H1 (cell line): ENCODE data around the gene PASD1. TPM values are rescaled to one million over a fixed set of nuclear protein-coding genes. Genes with fewer than 3 reads are reported as not detected.

Experiments
- CTCF ChIA-PET: fragments of 300-600 bp; sonication (Branson Sonifier 250); formaldehyde crosslinking; loops from one replicate; lab custom pipeline; 2021; ENCODE audit not compliant: partially characterized antibody; lab: Charles Lee
- POLR2A ChIA-PET: fragments of 300-600 bp; sonication (Branson Sonifier 250); formaldehyde crosslinking; loops from one replicate; lab custom pipeline; 2021; ENCODE audit warnings: inconsistent platforms; ENCODE audit not compliant: partially characterized antibody; lab: Charles Lee
- DNase-seq, 2 experiments: peaks; one replicate each; pipeline versions ENCODE4 v3.0.0 to v3.0.0-alpha.2; 2010 to 2022; ENCODE audit warnings: low spot score in 2 of 2, low read depth in 1 of 2, mixed read lengths in 1 of 2
- FAIRE-seq: peaks from 2 replicates; lab custom pipeline; 2011; peaks lifted over from hg19 to GRCh38; lab: Jason Lieb, UNC
- H2AFZ ChIP-seq: 2 replicates; pipeline ENCODE4 v1.8.1; 2012; ENCODE audit warnings: low read length, inconsistent platforms
- H2AK5ac ChIP-seq: 2 replicates; pipeline ENCODE4 v1.6.1; 2013; ENCODE audit warnings: low read depth, low read length
- H2BK120ac ChIP-seq: replicated peaks from 2 replicates; pipeline ENCODE3; 2013; ENCODE audit warnings: low read depth, low read length, inconsistent platforms
- H2BK12ac ChIP-seq: 2 replicates; pipeline ENCODE4 v1.6.1; 2013; ENCODE audit warnings: low read depth, low read length
- H2BK15ac ChIP-seq: 2 replicates; pipeline ENCODE4 v1.6.1; 2013; ENCODE audit warnings: low read length
- H2BK20ac ChIP-seq: 2 replicates; pipeline ENCODE4 v1.6.1; 2013; ENCODE audit warnings: low read length
- H2BK5ac ChIP-seq: 2 replicates; pipeline ENCODE4 v1.6.1; 2013; ENCODE audit warnings: low read depth, low read length
- H3K14ac ChIP-seq: 2 replicates; pipeline ENCODE4 v1.6.1; 2013; ENCODE audit warnings: inconsistent platforms; ENCODE audit not compliant: insufficient read length
- H3K18ac ChIP-seq: 2 replicates; pipeline ENCODE4 v1.6.1; 2013; ENCODE audit warnings: low read length; ENCODE audit errors: extremely low read depth
- H3K23ac ChIP-seq: 2 replicates; pipeline ENCODE4 v1.6.1; 2013; ENCODE audit warnings: inconsistent platforms; ENCODE audit not compliant: insufficient read length
- H3K23me2 ChIP-seq: 2 replicates; pipeline ENCODE4 v1.6.1; 2013; ENCODE audit warnings: low read depth, low read length
- H3K27ac ChIP-seq: 2 replicates; pipeline ENCODE4 v1.6.1; 2011; ENCODE audit warnings: low read depth, low read length, inconsistent platforms
- H3K27me3 ChIP-seq, 4 experiments: replicated peaks in 1 of 4; 1 replicate in 1 of 4; 2 replicates in 3 of 4; pipeline versions ENCODE4 v1.6.1 to v1.8.1; 2011 to 2013; ENCODE audit warnings: low read length in 3 of 4, mild to moderate bottlenecking in 3 of 4, inconsistent platforms in 2 of 4, mixed read lengths in 2 of 4, moderate library complexity in 1 of 4; ENCODE audit not compliant: control insufficient read depth in 3 of 4, insufficient read depth in 3 of 4; ENCODE audit errors: extremely low read depth in 1 of 4
- H3K36me3 ChIP-seq, 4 experiments: 2 replicates each; pipeline versions ENCODE4 v1.6.1 to v1.8.1; 2011 to 2013; ENCODE audit warnings: mild to moderate bottlenecking in 4 of 4, low read length in 3 of 4, moderate library complexity in 2 of 4, control low read depth in 1 of 4, inconsistent platforms in 1 of 4; ENCODE audit not compliant: insufficient read depth in 4 of 4, control insufficient read depth in 2 of 4
- H3K4ac ChIP-seq: replicated peaks from 2 replicates; pipeline ENCODE3; 2013; ENCODE audit warnings: low read length, low read depth, mixed read lengths, inconsistent platforms; ENCODE audit not compliant: insufficient read length
- H3K4me1 ChIP-seq, 4 experiments: replicated peaks in 1 of 4; 1 replicate in 1 of 4; 2 replicates in 3 of 4; pipeline versions ENCODE4 v1.6.1 to v1.8.1; 2011 to 2013; ENCODE audit warnings: low read length in 3 of 4, inconsistent platforms in 2 of 4, mixed read lengths in 1 of 4; ENCODE audit not compliant: insufficient read depth in 4 of 4, control insufficient read depth in 3 of 4
- H3K4me2 ChIP-seq, 2 experiments: 2 replicates each; pipeline versions ENCODE4 v1.6.1 to v1.8.1; 2011 to 2013; ENCODE audit warnings: low read depth in 2 of 2, low read length in 2 of 2, control low read depth in 1 of 2, inconsistent platforms in 1 of 2, mild to moderate bottlenecking in 1 of 2; ENCODE audit not compliant: insufficient read depth in 1 of 2
- H3K4me3 ChIP-seq, 4 experiments: fragments of 200-600, 300-600 bp in 1 of 4; sonication (generic), shearing (Covaris generic), sonication (Bioruptor Twin) in 1 of 4; 2 replicates each; pipeline versions ENCODE4 v1.5.1 to v1.8.1; 2011 to 2016; ENCODE audit warnings: low read length in 4 of 4, low read depth in 3 of 4, control low read depth in 2 of 4, inconsistent platforms in 2 of 4, mild to moderate bottlenecking in 2 of 4, mixed read lengths in 1 of 4, moderate library complexity in 1 of 4; ENCODE audit not compliant: insufficient read depth in 2 of 4; ENCODE audit errors: extremely low read depth in 1 of 4
- H3K56ac ChIP-seq: replicated peaks from 2 replicates; pipeline ENCODE3; 2013; ENCODE audit warnings: low read depth, mild to moderate bottlenecking, mixed read lengths, low read length, inconsistent platforms; ENCODE audit not compliant: insufficient read length
- H3K79me1 ChIP-seq: 2 replicates; pipeline ENCODE4 v1.6.1; 2013; ENCODE audit warnings: low read depth, low read length, control low read depth
- H3K79me2 ChIP-seq, 2 experiments: 2 replicates each; pipeline versions ENCODE4 v1.6.1 to v1.8.1; 2012 to 2013; ENCODE audit warnings: low read length in 2 of 2, mild to moderate bottlenecking in 2 of 2, inconsistent platforms in 1 of 2; ENCODE audit not compliant: insufficient read depth in 2 of 2, control insufficient read depth in 1 of 2
- H3K9ac ChIP-seq, 4 experiments: replicated peaks in 1 of 4; 1 replicate in 1 of 4; 2 replicates in 3 of 4; pipeline versions ENCODE4 v1.6.1 to v1.8.1; 2011 to 2013; ENCODE audit warnings: low read depth in 3 of 4, low read length in 3 of 4, control low read depth in 2 of 4, mild to moderate bottlenecking in 2 of 4, moderate library complexity in 2 of 4, inconsistent platforms in 1 of 4; ENCODE audit errors: extremely low read depth in 1 of 4
- H3K9me3 ChIP-seq, 2 experiments: 2 replicates each; pipeline versions ENCODE4 v1.6.1 to v1.8.1; 2012 to 2013; ENCODE audit warnings: mild to moderate bottlenecking in 2 of 2, moderate library complexity in 2 of 2, control low read depth in 1 of 2, inconsistent platforms in 1 of 2, low read depth in 1 of 2, low read length in 1 of 2, mixed read lengths in 1 of 2; ENCODE audit not compliant: insufficient read depth in 2 of 2
- H4K20me1 ChIP-seq, 2 experiments: replicated peaks in 1 of 2; 2 replicates each; pipeline versions ENCODE3 to v1.8.1; 2011 to 2013; ENCODE audit warnings: inconsistent platforms in 2 of 2, low read length in 2 of 2, mild to moderate bottlenecking in 1 of 2; ENCODE audit not compliant: insufficient read depth in 2 of 2, control insufficient read depth in 1 of 2
- H4K5ac ChIP-seq: 2 replicates; pipeline ENCODE4 v1.6.1; 2013; ENCODE audit warnings: low read length, low read depth, mixed read lengths, inconsistent platforms; ENCODE audit not compliant: insufficient read length
- H4K8ac ChIP-seq: 2 replicates; pipeline ENCODE4 v1.8.0; 2013; ENCODE audit warnings: mild to moderate bottlenecking, moderate library complexity, low read length, inconsistent platforms; ENCODE audit not compliant: insufficient read depth; ENCODE audit errors: extremely low read depth
- H4K91ac ChIP-seq: replicated peaks from 2 replicates; pipeline ENCODE3; 2013; ENCODE audit warnings: low read length, mixed read lengths, inconsistent platforms; ENCODE audit not compliant: insufficient read length
- ATF3 ChIP-seq: IDR thresholded peaks from 2 replicates; pipeline ENCODE4 v1.6.1; 2011; ENCODE audit warnings: low read depth, mild to moderate bottlenecking, low read length; ENCODE audit not compliant: insufficient read depth
- CBX5 ChIP-seq: fragments of 300-800, 300-1000 bp; sonication (generic); IDR thresholded peaks from 2 replicates; pipeline ENCODE4 v1.7.1; 2016; ENCODE audit warnings: antibody characterized with exemption, low read length, low read depth
- CBX8 ChIP-seq: fragments of 300-800, 300-1000 bp; sonication (generic); IDR thresholded peaks from 2 replicates; pipeline ENCODE4 v1.7.1; 2016; ENCODE audit warnings: low read depth, low read length, borderline replicate concordance
- CREB1 ChIP-seq: IDR thresholded peaks from 2 replicates; pipeline ENCODE4 v1.6.1; 2012; ENCODE audit warnings: inconsistent platforms
- HDAC6 ChIP-seq: IDR thresholded peaks from one replicate; pipeline ENCODE4 v1.7.1; 2012; ENCODE audit warnings: low read depth, mild to moderate bottlenecking, inconsistent platforms, low read length, moderate library complexity
- POLR2AphosphoS5 ChIP-seq: IDR thresholded peaks from 2 replicates; pipeline ENCODE4 v1.6.1; 2011; ENCODE audit warnings: low read depth, low read length
- RNF2 ChIP-seq: fragments of 200-900, 300-1000 bp; sonication (generic); IDR thresholded peaks from 2 replicates; pipeline ENCODE4 v1.7.1; 2016; ENCODE audit warnings: borderline replicate concordance, low read depth, mild to moderate bottlenecking, antibody characterized with exemption, low read length; ENCODE audit not compliant: poor library complexity, severe bottlenecking; ENCODE audit errors: missing control alignments
- RXRA ChIP-seq: IDR thresholded peaks from 2 replicates; pipeline ENCODE4 v1.6.1; 2011; ENCODE audit warnings: low read depth, mild to moderate bottlenecking, low read length, moderate library complexity; ENCODE audit not compliant: insufficient read depth
- SUZ12 ChIP-seq: fragments of 200-600 bp; sonication (generic); IDR thresholded peaks from 2 replicates; pipeline ENCODE4 v1.6.1; 2012; ENCODE audit warnings: mild to moderate bottlenecking, inconsistent platforms, low read length, moderate library complexity, mixed read lengths
- WGBS, 2 experiments: shearing (Covaris generic) in 1 of 2; methylation state at CpG; one replicate each; pipeline versions ENCODE4 v1.1.6 to v1.1.7; 2013 to 2015; ENCODE audit warnings: low lambda C conversion rate in 2 of 2, mixed read lengths in 2 of 2, inconsistent platforms in 1 of 2, low coverage in 1 of 2, missing lambda C conversion rate in 1 of 2; ENCODE audit not compliant: insufficient replicate concordance in 2 of 2, insufficient coverage in 1 of 2, insufficient read length in 1 of 2; ENCODE audit errors: extremely low coverage in 1 of 2, missing lambda C conversion rate in 1 of 2; 5-methylcytosine and 5-hydroxymethylcytosine counted together
- polyA plus RNA-seq, 7 experiments: library from polyadenylated mRNA; depleted of rRNA in 3 of 7; stranded (reverse) in 5 of 7; unstranded in 2 of 7; fragments of >200 nt in 5 of 7; fragments of 200-250 nt in 2 of 7; gene quantifications; 1 replicate in 5 of 7; 2 replicates in 1 of 7; 4 replicates in 1 of 7; pipeline versions ENCODE4 v1.2.1 to v1.2.3, GENCODE V29; 2011 to 2013; ENCODE audit warnings: missing spikeins in 2 of 7, mixed read lengths in 2 of 7
- total RNA-seq: library from RNA; stranded (reverse); fragmentation: NEBNext Ultra II Directional; extraction: Animal tissue kit (Norgen Biotek cat#: 25700); gene quantifications from 2 replicates; pipeline ENCODE4 v1.2.1, GENCODE V29; 2021
- TF ChIP-seq, protein P1 (sequence below): IDR thresholded peaks from 2 replicates; pipeline ENCODE4 v1.6.1; 2012; ENCODE audit warnings: low read length, inconsistent platforms

PASD1 gene
- total and polyA plus RNA-seq, 2 of the 8 experiments (the other 6 are each of a cell fraction or from before 2014, with no cell fraction given) = 0.03 to 0.09 TPM

- no peak overlapping the region for H4K8ac ChIP-seq
- ChIA-PET CTCF (interaction anchor here (1.1 to 2.5 kb wide), 3 partner anchors 13 to 47 kb away, joined by 3 to 9 read pairs (median 6); no protein-coding TSS in a partner anchor), POLR2A (no interaction called here)
- H2AFZ ChIP-seq = no peak overlapping the region
- no peak overlapping the region for H3K4me2 ChIP-seq
- H3K18ac ChIP-seq = no peak overlapping the region
- H3K79me2 ChIP-seq = no peaks in the 10 kb centered on the region
- H3K27me3 ChIP-seq = peaks cover 0 to 4% (median 0%) of the 10 kb centered on the region in 4 experiments; a peak in 3 of 7 replicates
- H4K91ac ChIP-seq = no peak overlapping the region
- H3K9ac ChIP-seq = no peak overlapping the region
- no peak overlapping the region for H2AK5ac ChIP-seq
- no peaks in the 10 kb centered on the region for H3K23me2 ChIP-seq
- no peak overlapping the region for H3K56ac ChIP-seq
- no peaks in the 10 kb centered on the region for H3K9me3 ChIP-seq
- H3K4me1 ChIP-seq = peaks cover 0 to 6% (median 4%) of the 10 kb centered on the region in 4 experiments; a peak in 2 of 7 replicates
- no peak overlapping the region for H4K5ac ChIP-seq
- no peak for FAIRE-seq
- no peak overlapping the region for H2BK20ac ChIP-seq
- no peaks in the 10 kb centered on the region for H3K36me3 ChIP-seq
- DNase-seq = no peak
- H3K27ac ChIP-seq = no peak overlapping the region
- no peak overlapping the region for H3K14ac ChIP-seq
- H2BK5ac ChIP-seq = no peak overlapping the region
- H2BK12ac ChIP-seq = no peak overlapping the region
- no peak overlapping the region for H3K4ac ChIP-seq
- no peaks in the 10 kb centered on the region for H3K79me1 ChIP-seq
- no peaks in the 10 kb centered on the region for H4K20me1 ChIP-seq
- 93% methylated on average over 6 of the region's 7 CpGs; no CpG with 5 or more reads in 1 of the 2 experiments for WGBS, 2 experiments
- H3K4me3 ChIP-seq = no peak overlapping the region
- no peak overlapping the region for H2BK15ac ChIP-seq
- H2BK120ac ChIP-seq = no peak overlapping the region
- H3K23ac ChIP-seq = no peak overlapping the region
- TF ChIP-seq CBX5 (no peak), CREB1 (no peak), SUZ12 (no peak), POLR2AphosphoS5 (no peak), RXRA (no peak), RNF2 (no peak), HDAC6 (no peak), CBX8 (no peak), ATF3 (no peak)
- TF ChIP-seq, protein P1, sequence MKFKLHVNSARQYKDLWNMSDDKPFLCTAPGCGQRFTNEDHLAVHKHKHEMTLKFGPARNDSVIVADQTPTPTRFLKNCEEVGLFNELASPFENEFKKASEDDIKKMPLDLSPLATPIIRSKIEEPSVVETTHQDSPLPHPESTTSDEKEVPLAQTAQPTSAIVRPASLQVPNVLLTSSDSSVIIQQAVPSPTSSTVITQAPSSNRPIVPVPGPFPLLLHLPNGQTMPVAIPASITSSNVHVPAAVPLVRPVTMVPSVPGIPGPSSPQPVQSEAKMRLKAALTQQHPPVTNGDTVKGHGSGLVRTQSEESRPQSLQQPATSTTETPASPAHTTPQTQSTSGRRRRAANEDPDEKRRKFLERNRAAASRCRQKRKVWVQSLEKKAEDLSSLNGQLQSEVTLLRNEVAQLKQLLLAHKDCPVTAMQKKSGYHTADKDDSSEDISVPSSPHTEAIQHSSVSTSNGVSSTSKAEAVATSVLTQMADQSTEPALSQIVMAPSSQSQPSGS = no peak
Measured at GRCh38 chrX:151724563-151725337, 161.3 kb downstream of the PASD1 start.
